ENCODE measurements around the gene CEMIP.

DNA sequence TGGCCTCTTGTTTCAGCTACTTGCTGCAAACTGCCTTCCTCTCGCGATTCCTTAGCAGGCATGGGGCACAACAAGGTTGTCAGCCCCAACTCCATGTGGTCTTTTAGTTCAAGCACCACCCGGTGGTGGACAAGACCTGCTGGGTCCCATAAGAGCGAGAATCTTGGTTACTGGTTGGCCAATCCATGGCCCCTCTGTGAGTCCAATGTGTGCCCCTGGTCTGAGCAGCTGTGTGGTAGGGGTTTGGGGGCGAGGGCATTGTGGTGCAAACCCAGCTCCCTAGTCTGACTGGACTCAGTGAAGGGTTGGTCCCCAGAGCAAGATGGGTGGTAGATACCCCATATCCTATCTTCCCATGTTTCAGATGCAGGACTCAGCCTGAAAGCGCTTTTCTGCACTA lies 161.7 kb downstream of the CEMIP start:
- no peak for TF ChIP-seq POLR2AphosphoS5 (IDR thresholded peaks at IDR 0.05)
- no peak for TF ChIP-seq EP300 (IDR thresholded peaks at IDR 0.05)
